Spleen (tissue), 7 donors: ENCODE measurements around the gene CDC14B.

ENCODE experiments used
- CTCF ChIP-seq, 11 experiments: fragments of 200-600 bp in 7 of 11; fragments of 450-650 bp in 4 of 11; sonication (generic) in 4 of 11; IDR thresholded peaks in 8 of 11; conservative IDR thresholded peaks in 3 of 11; 1 replicate in 7 of 11; 2 replicates in 4 of 11; pipeline versions ENCODE4 v1.4.0 to v1.8.0; 2016 to 2021; ENCODE audit warnings: antibody characterized with exemption in 11 of 11, inconsistent platforms in 4 of 11, mild to moderate bottlenecking in 1 of 11
- POLR2A ChIP-seq, 3 donors: fragments of 450-650 bp; IDR thresholded peaks; one replicate each; pipeline ENCODE4 v1.5.1; 2017; ENCODE audit warnings: antibody characterized with exemption in 3 of 3, mild to moderate bottlenecking in 1 of 3
- donor health status: DM: no; HTN: no; CAD: no; lungs with moderate emphysema.
- donor health status: DM: no; HTN: no; CAD: no.
- donor health status: DM: no; HTN: no; CAD: no.

- TF ChIP-seq CTCF (IDR thresholded peaks at IDR 0.05 in 8 of 11, conservative IDR thresholded peaks at IDR 0.05 in 3 of 11) (no peak), POLR2A (IDR thresholded peaks at IDR 0.05) (no peak)
These were observed 127.6 kb downstream of the CDC14B start for GRCh38 chr9:96491880-96492525.
